GM19351 (cell line): ENCODE measurements around the gene SZRD1.
"Not testable (repeated sequence)": the region's sequence is repeated elsewhere in the genome, so short reads cannot be mapped to it uniquely, and the experiment has no call there.

Experiments used
- ATAC-seq: cut with Tn5 transposase; IDR thresholded peaks from one replicate; pipeline ENCODE4 v1.9.1; 2021; ENCODE audit warnings: mild to moderate bottlenecking, moderate library complexity; ENCODE audit not compliant: unreplicated experiment

SZRD1 gene

GRCh38 chr1:16366722-16367257 lies at the start of gene SZRD1:
TSS of gene SZRD1 (plus strand) at chr1:16367242. CDS start at chr1:16367258, 16 bp downstream.
- peak; percentile 81 for ATAC-seq

- ATAC-seq, result no peak
Measured at GRCh38 chr1:16318555-16318954, 48.5 kb upstream of the SZRD1 start.

- ATAC-seq, result no peak
Measured at GRCh38 chr1:16321176-16321867, 45.7 kb upstream of the SZRD1 start.

GRCh38 chr1:16324456-16324890 lies 42.6 kb upstream of the SZRD1 start:
- ATAC-seq, result no peak

GRCh38 chr1:16326833-16327404 lies 40.1 kb upstream of the SZRD1 start:
- ATAC-seq, result no peak

GRCh38 chr1:16334655-16335340 lies 32.2 kb upstream of the SZRD1 start:
- ATAC-seq, result no peak

GRCh38 chr1:16338961-16339360 lies 28.1 kb upstream of the SZRD1 start:
- ATAC-seq, result no peak

- no peak for ATAC-seq
Measured at GRCh38 chr1:16340673-16341072, 26.4 kb upstream of the SZRD1 start.

- no peak for ATAC-seq
Measured at GRCh38 chr1:16342331-16343062, 24.5 kb upstream of the SZRD1 start.

GRCh38 chr1:16343276-16343675 lies 23.8 kb upstream of the SZRD1 start:
- ATAC-seq, result not testable (repeated sequence)

- no peak for ATAC-seq
Measured at GRCh38 chr1:16348414-16349182, 18.4 kb upstream of the SZRD1 start.

GRCh38 chr1:16349847-16350406 lies 17.1 kb upstream of the SZRD1 start:
- ATAC-seq, result no peak

- no peak for ATAC-seq
Measured at GRCh38 chr1:16351456-16351993, 15.5 kb upstream of the SZRD1 start.

GRCh38 chr1:16351994-16352841 lies 14.8 kb upstream of the SZRD1 start, which contains the start of gene FBXO42:
TSS of gene FBXO42 (minus strand) at chr1:16352480. CDS start at chr1:16315418, 37,062 bp downstream.
- ATAC-seq, result peak; percentile 86

GRCh38 chr1:16352842-16353535 lies 14.1 kb upstream of the SZRD1 start:
- ATAC-seq, result no peak

GRCh38 chr1:16354619-16355018 lies 12.4 kb upstream of the SZRD1 start:
- ATAC-seq, result no peak

- ATAC-seq, result no peak
Measured at GRCh38 chr1:16356867-16357266, 10.2 kb upstream of the SZRD1 start.

- ATAC-seq, result not testable (repeated sequence)
Measured at GRCh38 chr1:16365146-16365498, 1.9 kb upstream of the SZRD1 start.
